LoVo (cell line): Measurements from ENCODE around the gene OSTF1.

Source experiments
- DNase-seq: peaks from one replicate; pipeline ENCODE4 v3.0.0-alpha.2; 2016; ENCODE audit warnings: low spot score

OSTF1 gene

GRCh38 chr9:75167281-75167680 lies 79.0 kb downstream of the OSTF1 start:
- DNase-seq: no peak

GRCh38 chr9:75168270-75169178 lies 80.2 kb downstream of the OSTF1 start:
- DNase-seq: no peak

GRCh38 chr9:75169623-75170022 lies 81.3 kb downstream of the OSTF1 start:
- DNase-seq: peak; percentile 4

- DNase-seq: no peak
Observed at GRCh38 chr9:75170898-75171360, 82.6 kb downstream of the OSTF1 start.

GRCh38 chr9:75175395-75175794 lies 87.1 kb downstream of the OSTF1 start:
- DNase-seq: no peak

- DNase-seq: no peak
Observed at GRCh38 chr9:75176037-75176436, 87.7 kb downstream of the OSTF1 start.

- peak; percentile 27 for DNase-seq
Observed at GRCh38 chr9:75181750-75182149, 93.4 kb downstream of the OSTF1 start.

GRCh38 chr9:75183306-75183705 lies 95.0 kb downstream of the OSTF1 start:
- no peak for DNase-seq

GRCh38 chr9:75184471-75184870 lies 96.2 kb downstream of the OSTF1 start:
- DNase-seq: no peak

GRCh38 chr9:75185585-75186170 lies 97.4 kb downstream of the OSTF1 start:
- DNase-seq: peak; percentile 56

GRCh38 chr9:75186767-75187380 lies 98.6 kb downstream of the OSTF1 start:
- peak; percentile 20 for DNase-seq

GRCh38 chr9:75188756-75189155 lies 100.4 kb downstream of the OSTF1 start:
- no peak for DNase-seq

GRCh38 chr9:75190762-75191161 lies 102.4 kb downstream of the OSTF1 start:
- DNase-seq: no peak
